Hepatocyte (in vitro differentiated cells): ENCODE measurements around the gene XBP1.

Experiments used
- CTCF ChIP-seq: fragments of 200-600 bp; sonication (generic); IDR thresholded peaks from 2 replicates; pipeline ENCODE4 v1.5.1; 2016; ENCODE audit warnings: antibody characterized with exemption, mild to moderate bottlenecking; ENCODE audit not compliant: poor library complexity
- EZH2 ChIP-seq: fragments of 200-600 bp; sonication (generic); IDR thresholded peaks from 2 replicates; pipeline ENCODE4 v1.6.1; 2016; ENCODE audit warnings: antibody characterized with exemption, mild to moderate bottlenecking, borderline replicate concordance
- EZH2phosphoT487 ChIP-seq: fragments of 200-600 bp; sonication (generic); IDR thresholded peaks from one replicate; pipeline ENCODE4 v1.6.1; 2018; ENCODE audit warnings: antibody characterized with exemption, mild to moderate bottlenecking, low read depth, moderate library complexity; ENCODE audit not compliant: unreplicated experiment, severe bottlenecking

- TF ChIP-seq CTCF (no peak), EZH2 (no peak), EZH2phosphoT487 (no peak)
These were observed 43.3 kb upstream of the XBP1 start for GRCh38 chr22:28843633-28844032.
